Spinal cord (tissue), 10 donors: ENCODE data around the gene GADD45GIP1. TPM values are rescaled to one million over a fixed set of nuclear protein-coding genes. Genes with fewer than 3 reads are reported as not detected.
A peak's percentile ranks its signal among the peaks of the same experiment; 100 is the strongest.
"Not testable (repeated sequence)": the region's sequence is repeated elsewhere in the genome, so short reads cannot be mapped to it uniquely, and the experiment has no call there.

Experiments used
- DNase-seq, 6 donors: peaks; one replicate each; pipeline versions ENCODE4 v3.0.0 to v3.0.0-alpha.2; 2013 to 2015; ENCODE audit warnings: low spot score in 6 of 6, low read depth in 4 of 6
- H3K27ac ChIP-seq: one replicate; pipeline ENCODE4 v1.5.1; 2013; ENCODE audit warnings: low read depth, low read length, control low read depth
- H3K27me3 ChIP-seq: one replicate; pipeline ENCODE4 v1.6.1; 2013; ENCODE audit warnings: low read length; ENCODE audit not compliant: control insufficient read depth, insufficient read depth
- H3K36me3 ChIP-seq: one replicate; pipeline ENCODE4 v1.6.1; 2013; ENCODE audit warnings: low read length; ENCODE audit not compliant: control insufficient read depth, insufficient read depth
- H3K4me1 ChIP-seq: one replicate; pipeline ENCODE4 v1.6.1; 2013; ENCODE audit warnings: low read length; ENCODE audit not compliant: control insufficient read depth, insufficient read depth
- H3K4me3 ChIP-seq: one replicate; pipeline ENCODE4 v1.5.1; 2013; ENCODE audit warnings: low read depth, low read length, control low read depth
- H3K9me3 ChIP-seq: one replicate; pipeline ENCODE4 v1.6.1; 2013; ENCODE audit warnings: low read length; ENCODE audit not compliant: control insufficient read depth, insufficient read depth
- WGBS: methylation state at CpG from one replicate; pipeline ENCODE4 v1.1.5; 2013; ENCODE audit warnings: missing lambda C conversion rate; ENCODE audit not compliant: insufficient coverage; 5-methylcytosine and 5-hydroxymethylcytosine counted together
- polyA plus RNA-seq, 2 donors: library from polyadenylated mRNA; unstranded; fragments of 120-200 nt; gene quantifications; one replicate each; pipeline ENCODE4 v1.2.1, GENCODE V29; 2013; ENCODE audit not compliant: insufficient read length in 2 of 2
- total RNA-seq, 2 donors: library from RNA; depleted of rRNA in 1 of 2; stranded (reverse); fragments of 120-200 nt in 1 of 2; fragments of >200 nt in 1 of 2; gene quantifications; one replicate each; pipeline versions ENCODE4 v1.2.3 to v1.2.4, GENCODE V29; 2013 to 2014
- donor health status: healthy.

The GADD45GIP1 gene
- total and polyA plus RNA-seq, 4 donors: 9.7 to 55.6 (median 37.2) TPM

- DNase-seq: no peak
- Histone ChIP-seq H3K9me3 (no peaks in the 10 kb centered on the region), H3K27ac (peak overlapping the region; percentile 74), H3K4me1 (peaks cover 51% of the 10 kb centered on the region), H3K27me3 (no peaks in the 10 kb centered on the region), H3K4me3 (no peak overlapping the region), H3K36me3 (peaks cover 75% of the 10 kb centered on the region)
- WGBS: 40% methylated on average over 1 of the region's 12 CpGs
Observed at GRCh38 chr19:12952488-12953137, 4.4 kb downstream of the GADD45GIP1 start.

- H3K36me3 ChIP-seq: peaks cover 76% of the 10 kb centered on the region
- 82% methylated on average over 3 of the region's 6 CpGs for WGBS
- H3K4me3 ChIP-seq, H3K9me3 ChIP-seq, H3K27me3 ChIP-seq, DNase-seq: not testable (repeated sequence)
- H3K4me1 ChIP-seq: peaks cover 46% of the 10 kb centered on the region
- H3K27ac ChIP-seq: peak overlapping the region; percentile 40
Observed at GRCh38 chr19:12952050-12952449, 5.0 kb downstream of the GADD45GIP1 start.

GRCh38 chr19:12949363-12950283 is 7.4 kb downstream of the GADD45GIP1 start:
- peaks cover 42% of the 10 kb centered on the region for H3K4me1 ChIP-seq
- H3K27ac ChIP-seq: no peak overlapping the region
- no peak for DNase-seq
- no peak overlapping the region for H3K4me3 ChIP-seq
- H3K9me3 ChIP-seq: no peaks in the 10 kb centered on the region
- peaks cover 77% of the 10 kb centered on the region for H3K36me3 ChIP-seq
- H3K27me3 ChIP-seq: no peaks in the 10 kb centered on the region
- WGBS: 94% methylated on average over 14 of the region's 16 CpGs

- Histone ChIP-seq H3K9me3 (no peaks in the 10 kb centered on the region), H3K27ac (no peak overlapping the region), H3K36me3 (peaks cover 78% of the 10 kb centered on the region), H3K27me3 (no peaks in the 10 kb centered on the region), H3K4me1 (peaks cover 37% of the 10 kb centered on the region), H3K4me3 (no peak overlapping the region)
- no peak for DNase-seq
- 96% methylated on average over 28 of the region's 30 CpGs for WGBS
Observed at GRCh38 chr19:12948612-12949362, 8.2 kb downstream of the GADD45GIP1 start.

GRCh38 chr19:12947702-12948611 is 9.1 kb downstream of the GADD45GIP1 start:
- 81% methylated on average over 26 of the region's 28 CpGs for WGBS
- H3K4me1 ChIP-seq: peaks cover 37% of the 10 kb centered on the region
- no peaks in the 10 kb centered on the region for H3K9me3 ChIP-seq
- H3K4me3 ChIP-seq: no peak overlapping the region
- H3K27me3 ChIP-seq: no peaks in the 10 kb centered on the region
- no peak overlapping the region for H3K27ac ChIP-seq
- H3K36me3 ChIP-seq: peaks cover 78% of the 10 kb centered on the region
- DNase-seq: no peak

- no peak for DNase-seq
- H3K27me3 ChIP-seq: no peaks in the 10 kb centered on the region
- peaks cover 27% of the 10 kb centered on the region for H3K4me1 ChIP-seq
- peak overlapping the region; percentile 73 for H3K4me3 ChIP-seq
- H3K9me3 ChIP-seq: no peaks in the 10 kb centered on the region
- H3K27ac ChIP-seq: peak overlapping the region; percentile 84
- WGBS: 42% methylated on average over 3 of the region's 14 CpGs
- peaks cover 78% of the 10 kb centered on the region for H3K36me3 ChIP-seq
Observed at GRCh38 chr19:12946731-12947496, 10.1 kb downstream of the GADD45GIP1 start.

- DNase-seq: peak in 2 of 6 donors; percentile 23 to 69
- H3K36me3 ChIP-seq: peaks cover 78% of the 10 kb centered on the region
- no peaks in the 10 kb centered on the region for H3K27me3 ChIP-seq
- H3K9me3 ChIP-seq: no peaks in the 10 kb centered on the region
- H3K4me1 ChIP-seq: peaks cover 29% of the 10 kb centered on the region
- WGBS: under 1% methylated on average over 36 of the region's 40 CpGs
- peak overlapping the region; percentile 84 for H3K27ac ChIP-seq
- peak overlapping the region; percentile 73 for H3K4me3 ChIP-seq
Observed at GRCh38 chr19:12946092-12946721, 10.8 kb downstream of the GADD45GIP1 start.

GRCh38 chr19:12945479-12946091 is 11.4 kb downstream of the GADD45GIP1 start, which contains the start of gene RAD23A:
TSS of gene RAD23A (plus strand) at chr19:12945862. CDS start at chr19:12945949, 87 bp downstream.
- H3K27ac ChIP-seq: peak within 1 kb of the TSS; percentile 84
- under 1% methylated on average over 51 of the region's 62 CpGs for WGBS
- no peaks in the 10 kb centered on the region for H3K27me3 ChIP-seq
- H3K9me3 ChIP-seq: no peaks in the 10 kb centered on the region
- peaks cover 78% of the 10 kb centered on the region for H3K36me3 ChIP-seq
- H3K4me1 ChIP-seq: peaks cover 35% of the 10 kb centered on the region
- peak; percentile 94 to 99 (median 96) for DNase-seq
- H3K4me3 ChIP-seq: peak within 1 kb of the TSS; percentile 73
